Activated CD8-positive, alpha-beta T cell treated with anti-CD3 and anti-CD28 coated beads, Interleukin-2, amount 10 ng/mL, durations not matched to agents 7 days and 5 days (primary cell): Measurements from ENCODE around the gene CHRNB4. TPM values are rescaled to one million over a fixed set of nuclear protein-coding genes. Genes with fewer than 3 reads are reported as not detected.

Experiments
- ATAC-seq: fragments of 150-1000 bp; cut with Tn5 transposase; one replicate; pipeline ENCODE4 v1.10.0; 2021; ENCODE audit warnings: moderate library complexity
- CTCF ChIA-PET: fragments of 350-600 bp; sonication (Branson Sonifier 250); formaldehyde crosslinking; loops from one replicate; lab custom pipeline; 2021; ENCODE audit warnings: antibody characterized with exemption; lab: Charles Lee
- POLR2A ChIA-PET: fragments of 350-600 bp; sonication (Branson Sonifier 250); formaldehyde crosslinking; loops from one replicate; lab custom pipeline; 2021; ENCODE audit warnings: antibody characterized with exemption; lab: Charles Lee
- DNase-seq: peaks from one replicate; pipeline ENCODE4 v3.0.0-alpha.2; 2020
- H3K27ac Mint-ChIP-seq: one replicate; pipeline ENCODE4 v1.8.0; 2021; ENCODE audit warnings: mild to moderate bottlenecking, mixed read lengths
- H3K27me3 Mint-ChIP-seq: one replicate; pipeline ENCODE4 v1.8.0; 2021; ENCODE audit warnings: low read depth, mixed read lengths
- H3K36me3 Mint-ChIP-seq: one replicate; pipeline ENCODE4 v1.8.0; 2021; ENCODE audit warnings: low read depth, mixed read lengths
- H3K4me1 Mint-ChIP-seq: one replicate; pipeline ENCODE4 v1.8.0; 2021; ENCODE audit warnings: low read depth, mixed read lengths
- H3K4me3 Mint-ChIP-seq: one replicate; pipeline ENCODE4 v1.8.0; 2021; ENCODE audit warnings: mild to moderate bottlenecking, mixed read lengths
- H3K9me3 Mint-ChIP-seq: one replicate; pipeline ENCODE4 v1.8.0; 2022; ENCODE audit warnings: mixed read lengths; ENCODE audit not compliant: insufficient read depth
- total RNA-seq, 2 experiments: library from RNA; stranded (reverse); gene quantifications; one replicate each; pipeline ENCODE4 v1.2.3, GENCODE V29; 2021

Gene CHRNB4
- total RNA-seq, 2 experiments from 2014 or later, result not detected

- POLR2A ChIA-PET, result no interaction called here
- CTCF ChIA-PET, result interaction anchor here (1.2 kb wide), 1 partner anchor 45 kb away, joined by 3 read pairs; no protein-coding TSS in a partner anchor
- no peaks in the 10 kb centered on the region for H3K9me3 Mint-ChIP-seq
- peaks cover 8% of the 10 kb centered on the region for H3K27me3 Mint-ChIP-seq
- no peak overlapping the region for H3K4me3 Mint-ChIP-seq
- no peaks in the 10 kb centered on the region for H3K36me3 Mint-ChIP-seq
- ATAC-seq (no peak), DNase-seq (no peak)
- H3K27ac Mint-ChIP-seq, result no peak overlapping the region
- H3K4me1 Mint-ChIP-seq, result no peaks in the 10 kb centered on the region
Observed at GRCh38 chr15:78663703-78664102, 22.7 kb upstream of the CHRNB4 start.

GRCh38 chr15:78662028-78662427 lies 21.0 kb upstream of the CHRNB4 start:
- no peak for ATAC-seq
- Mint-ChIP-seq H3K27me3 (peaks cover 8% of the 10 kb centered on the region), H3K36me3 (no peaks in the 10 kb centered on the region), H3K4me3 (no peak overlapping the region), H3K27ac (no peak overlapping the region), H3K9me3 (no peaks in the 10 kb centered on the region), H3K4me1 (no peaks in the 10 kb centered on the region)
- DNase-seq, result no peak
- POLR2A ChIA-PET, result no interaction called here
- CTCF ChIA-PET, result no interaction called here

- ATAC-seq, result no peak
- DNase-seq, result no peak
- peaks cover 11% of the 10 kb centered on the region for H3K27me3 Mint-ChIP-seq
- POLR2A ChIA-PET, result no interaction called here
- H3K9me3 Mint-ChIP-seq, result no peaks in the 10 kb centered on the region
- H3K4me1 Mint-ChIP-seq, result no peaks in the 10 kb centered on the region
- no peak overlapping the region for H3K4me3 Mint-ChIP-seq
- CTCF ChIA-PET, result no interaction called here
- H3K27ac Mint-ChIP-seq, result no peak overlapping the region
- H3K36me3 Mint-ChIP-seq, result no peaks in the 10 kb centered on the region
Observed at GRCh38 chr15:78661001-78661400, 20.0 kb upstream of the CHRNB4 start.

- Mint-ChIP-seq H3K9me3 (no peaks in the 10 kb centered on the region), H3K27ac (no peak overlapping the region), H3K27me3 (peaks cover 10% of the 10 kb centered on the region), H3K4me1 (no peaks in the 10 kb centered on the region), H3K36me3 (no peaks in the 10 kb centered on the region), H3K4me3 (no peak overlapping the region)
- ChIA-PET CTCF (no interaction called here), POLR2A (no interaction called here)
- no peak for ATAC-seq
- no peak for DNase-seq
Observed at GRCh38 chr15:78660584-78660983, 19.6 kb upstream of the CHRNB4 start.

GRCh38 chr15:78658823-78659222 lies 17.8 kb upstream of the CHRNB4 start:
- Mint-ChIP-seq H3K27ac (no peak overlapping the region), H3K9me3 (no peaks in the 10 kb centered on the region), H3K4me1 (no peaks in the 10 kb centered on the region), H3K4me3 (no peak overlapping the region), H3K27me3 (peaks cover 7% of the 10 kb centered on the region), H3K36me3 (no peaks in the 10 kb centered on the region)
- ChIA-PET CTCF (no interaction called here), POLR2A (no interaction called here)
- no peak for DNase-seq
- ATAC-seq, result no peak

- Mint-ChIP-seq H3K4me3 (no peak overlapping the region), H3K4me1 (no peaks in the 10 kb centered on the region), H3K27ac (no peak overlapping the region), H3K9me3 (no peaks in the 10 kb centered on the region), H3K36me3 (no peaks in the 10 kb centered on the region), H3K27me3 (peaks cover 7% of the 10 kb centered on the region)
- CTCF ChIA-PET, result no interaction called here
- POLR2A ChIA-PET, result no interaction called here
- ATAC-seq (no peak), DNase-seq (no peak)
Observed at GRCh38 chr15:78654272-78654671, 13.3 kb upstream of the CHRNB4 start.

- no peak for ATAC-seq
- ChIA-PET POLR2A (interaction anchor here (0.9 to 1.0 kb wide), 2 partner anchors 10 to 18 kb away, joined by 3 read pairs; no protein-coding TSS in a partner anchor), CTCF (interaction anchor here (1.8 kb wide), 1 partner anchor 58 kb away, joined by 6 read pairs; no protein-coding TSS in a partner anchor)
- Mint-ChIP-seq H3K36me3 (no peaks in the 10 kb centered on the region), H3K4me1 (no peaks in the 10 kb centered on the region), H3K9me3 (no peaks in the 10 kb centered on the region), H3K27ac (no peak overlapping the region), H3K4me3 (no peak overlapping the region), H3K27me3 (peaks cover 7% of the 10 kb centered on the region)
- no peak for DNase-seq
Observed at GRCh38 chr15:78651930-78652615, 11.1 kb upstream of the CHRNB4 start.

- POLR2A ChIA-PET, result no interaction called here
- CTCF ChIA-PET, result interaction anchor here (1.8 kb wide), 1 partner anchor 59 kb away, joined by 6 read pairs; no protein-coding TSS in a partner anchor
- peaks cover 3% of the 10 kb centered on the region for H3K27me3 Mint-ChIP-seq
- H3K9me3 Mint-ChIP-seq, result no peaks in the 10 kb centered on the region
- DNase-seq (no peak), ATAC-seq (no peak)
- H3K36me3 Mint-ChIP-seq, result no peaks in the 10 kb centered on the region
- H3K4me3 Mint-ChIP-seq, result no peak overlapping the region
- H3K4me1 Mint-ChIP-seq, result no peaks in the 10 kb centered on the region
- no peak overlapping the region for H3K27ac Mint-ChIP-seq
Observed at GRCh38 chr15:78651007-78651406, 10.0 kb upstream of the CHRNB4 start.

- DNase-seq (no peak), ATAC-seq (no peak)
- Mint-ChIP-seq H3K9me3 (no peaks in the 10 kb centered on the region), H3K4me1 (no peaks in the 10 kb centered on the region), H3K36me3 (no peaks in the 10 kb centered on the region), H3K27ac (no peak overlapping the region), H3K4me3 (no peak overlapping the region), H3K27me3 (peaks cover 5% of the 10 kb centered on the region)
- POLR2A ChIA-PET, result no interaction called here
- CTCF ChIA-PET, result no interaction called here
Observed at GRCh38 chr15:78650022-78650421, 9.0 kb upstream of the CHRNB4 start.

GRCh38 chr15:78645009-78645408 lies 4.0 kb upstream of the CHRNB4 start:
- H3K4me1 Mint-ChIP-seq, result peaks cover 5% of the 10 kb centered on the region
- H3K27ac Mint-ChIP-seq, result no peak overlapping the region
- H3K27me3 Mint-ChIP-seq, result peaks cover 12% of the 10 kb centered on the region
- DNase-seq, result no peak
- ChIA-PET CTCF (interaction anchor here (1.0 kb wide), 1 partner anchor 14 kb away, joined by 3 read pairs; no protein-coding TSS in a partner anchor), POLR2A (no interaction called here)
- no peaks in the 10 kb centered on the region for H3K36me3 Mint-ChIP-seq
- H3K4me3 Mint-ChIP-seq, result no peak overlapping the region
- no peaks in the 10 kb centered on the region for H3K9me3 Mint-ChIP-seq
- no peak for ATAC-seq

- Mint-ChIP-seq H3K27ac (no peak overlapping the region), H3K9me3 (no peaks in the 10 kb centered on the region), H3K36me3 (no peaks in the 10 kb centered on the region), H3K27me3 (peaks cover 15% of the 10 kb centered on the region), H3K4me1 (peaks cover 5% of the 10 kb centered on the region), H3K4me3 (no peak overlapping the region)
- ATAC-seq (no peak), DNase-seq (no peak)
- ChIA-PET CTCF (interaction anchor here (0.7 to 1.0 kb wide), 2 partner anchors 67 to 109 kb away, joined by 3 read pairs; no protein-coding TSS in a partner anchor), POLR2A (interaction anchor here (0.9 kb wide), 1 partner anchor 10 kb away, joined by 3 read pairs; no protein-coding TSS in a partner anchor)
Observed at GRCh38 chr15:78642331-78642730, 1.3 kb upstream of the CHRNB4 start.

- peaks cover 15% of the 10 kb centered on the region for H3K27me3 Mint-ChIP-seq
- ChIA-PET POLR2A (interaction anchor here (0.9 kb wide), 1 partner anchor 10 kb away, joined by 3 read pairs; no protein-coding TSS in a partner anchor), CTCF (no interaction called here)
- H3K9me3 Mint-ChIP-seq, result no peaks in the 10 kb centered on the region
- H3K4me1 Mint-ChIP-seq, result peaks cover 5% of the 10 kb centered on the region
- no peak overlapping the region for H3K4me3 Mint-ChIP-seq
- ATAC-seq, result no peak
- no peak for DNase-seq
- no peak overlapping the region for H3K27ac Mint-ChIP-seq
- H3K36me3 Mint-ChIP-seq, result no peaks in the 10 kb centered on the region
Observed at GRCh38 chr15:78641749-78642275, 802 bp upstream of the CHRNB4 start.
